ENCODE data around the gene RAD51.
"Not testable (repeated sequence)": the region's sequence is repeated elsewhere in the genome, so short reads cannot be mapped to it uniquely, and the experiment has no call there.

RAD51 gene

DNA sequence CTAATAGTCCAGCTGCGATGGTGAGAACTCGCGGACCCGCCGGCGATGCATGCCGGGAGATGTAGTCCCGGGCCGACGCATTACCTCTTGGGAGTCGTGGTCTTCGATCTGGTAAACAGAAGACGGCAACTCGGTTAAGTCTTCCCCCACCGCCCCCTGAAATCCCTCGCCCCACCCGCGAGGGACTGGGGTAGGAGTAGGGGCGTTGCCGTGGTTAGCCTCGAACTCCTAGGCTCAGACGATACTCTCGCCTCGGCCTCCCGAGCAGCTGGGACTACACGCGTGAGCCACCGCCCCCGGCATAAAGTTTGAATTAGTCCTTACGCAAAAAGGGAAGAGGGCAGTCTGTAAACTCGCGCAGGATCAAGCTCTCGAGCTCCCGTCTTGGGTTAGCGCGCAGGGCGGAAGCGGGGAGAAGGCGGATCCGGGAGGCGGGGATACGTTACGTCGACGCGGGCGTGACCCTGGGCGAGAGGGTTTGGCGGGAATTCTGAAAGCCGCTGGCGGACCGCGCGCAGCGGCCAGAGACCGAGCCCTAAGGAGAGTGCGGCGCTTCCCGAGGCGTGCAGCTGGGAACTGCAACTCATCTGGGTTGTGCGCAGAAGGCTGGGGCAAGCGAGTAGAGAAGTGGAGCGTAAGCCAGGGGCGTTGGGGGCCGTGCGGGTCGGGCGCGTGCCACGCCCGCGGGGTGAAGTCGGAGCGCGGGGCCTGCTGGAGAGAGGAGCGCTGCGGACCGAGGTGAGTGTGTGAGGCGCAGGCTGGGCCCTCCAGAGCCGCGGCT is at the start of gene RAD51:
Gene RAD51, plus strand, starts transcription at position 487 of the 781 bp plus-strand sequence. CDS start 3,585 bp downstream, outside the sequence.
- peak; percentile 87 for DNase-seq

DNA sequence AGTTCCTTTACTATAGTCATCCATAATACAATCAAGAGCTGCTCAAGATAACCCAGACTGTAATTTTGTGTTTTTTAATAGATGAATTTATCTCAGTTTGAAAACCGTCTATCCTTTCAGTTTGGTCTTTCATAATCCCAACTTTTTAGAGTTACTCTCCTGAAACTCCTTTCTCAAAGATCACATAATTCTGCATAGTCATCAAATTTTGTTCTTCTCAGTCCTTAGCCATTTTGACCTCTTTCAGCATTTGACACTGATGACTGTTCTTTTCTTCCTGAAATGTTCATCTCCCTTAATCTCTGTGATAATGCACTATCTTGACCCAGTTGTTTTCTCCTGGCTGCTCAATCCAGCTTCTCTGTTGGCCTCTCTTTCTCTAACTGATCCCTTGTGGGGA is 47.5 kb upstream of the RAD51 start:
- DNase-seq, result no peak

DNA sequence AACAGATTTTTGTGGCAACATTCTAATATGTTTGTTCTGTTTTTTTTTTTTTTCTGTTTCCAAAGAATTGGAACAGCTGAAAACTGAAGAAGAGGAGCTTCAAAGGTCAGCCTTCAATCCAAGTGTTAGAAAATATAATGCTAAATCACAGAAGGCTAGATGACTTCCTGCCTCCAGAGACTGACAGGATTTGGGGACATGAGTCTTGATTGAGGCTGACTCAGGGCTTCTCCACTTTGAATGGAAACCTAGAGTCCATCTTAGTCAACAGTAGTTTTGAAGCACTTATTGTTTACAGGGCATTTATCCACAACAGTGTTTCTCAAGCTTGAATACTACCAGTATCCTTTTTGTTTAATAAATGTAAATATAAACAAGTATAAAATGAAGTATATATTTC is 44.5 kb upstream of the RAD51 start:
- no peak for DNase-seq

DNA sequence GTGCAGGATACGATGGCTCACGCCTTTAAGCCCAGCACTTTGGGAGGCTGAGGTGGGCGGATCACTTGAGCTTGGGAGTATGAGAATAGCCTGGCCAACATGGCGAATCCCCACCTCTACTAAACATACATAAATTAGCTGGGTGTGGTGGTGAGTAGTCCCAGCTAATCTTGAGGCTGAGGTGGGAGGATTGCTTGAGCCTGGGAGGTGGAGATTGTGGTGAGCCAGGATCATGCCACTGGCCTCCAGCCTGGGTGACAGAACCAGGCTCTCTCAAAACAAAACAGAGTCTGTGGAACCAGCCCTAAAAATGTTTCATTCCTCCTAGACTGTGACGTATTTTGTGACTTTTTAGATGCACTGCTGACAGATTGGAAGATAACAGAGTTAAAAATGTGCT is 34.3 kb upstream of the RAD51 start:
- no peak for DNase-seq

DNA sequence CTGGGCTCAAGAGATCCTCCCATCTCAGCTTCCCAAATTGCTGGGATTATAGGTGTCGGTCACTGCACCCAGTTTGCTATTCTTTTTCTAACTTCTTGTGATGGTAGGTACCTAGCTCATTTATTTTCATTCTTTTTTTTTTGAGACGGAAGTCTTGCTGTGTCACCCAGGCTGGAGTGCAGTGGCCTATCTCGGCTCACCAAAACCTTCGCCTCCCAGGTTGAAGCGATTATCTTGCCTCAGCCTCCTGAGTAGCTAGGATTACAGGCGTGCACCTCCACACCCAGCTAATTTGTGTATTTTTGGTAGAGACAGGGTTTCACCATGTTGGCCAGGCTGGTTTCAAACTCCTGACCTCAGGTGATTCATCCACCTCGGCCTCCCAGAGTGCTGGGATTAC is 30.1 kb upstream of the RAD51 start:
- no peak for DNase-seq

DNA sequence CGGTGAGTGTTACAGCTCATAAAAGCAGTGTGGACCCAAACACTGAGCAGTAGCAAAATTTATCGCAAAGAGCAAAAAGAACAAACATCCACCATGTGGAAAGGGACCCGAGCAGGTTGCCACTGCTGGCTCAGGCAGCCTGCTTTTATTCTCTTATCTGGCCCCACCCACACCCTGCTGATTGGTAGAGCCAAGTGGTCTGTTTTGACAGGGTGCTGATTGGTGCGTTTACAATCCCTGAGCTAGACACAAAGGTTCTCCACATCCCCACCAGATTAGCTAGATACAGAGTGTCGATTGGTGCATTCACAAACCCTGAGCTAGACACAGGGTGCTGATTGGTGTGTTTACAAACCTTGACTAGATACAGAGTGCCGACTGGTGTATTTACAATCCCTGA is 18.7 kb upstream of the RAD51 start:
- not testable (repeated sequence) for DNase-seq

GRCh38 chr15:40676906-40677305 is 18.1 kb upstream of the RAD51 start:
- DNase-seq, result not testable (repeated sequence)

- no peak for DNase-seq
Observed at GRCh38 chr15:40680151-40680550, 14.8 kb upstream of the RAD51 start.

GRCh38 chr15:40680959-40681358 is 14.0 kb upstream of the RAD51 start:
- DNase-seq, result not testable (repeated sequence)

GRCh38 chr15:40684381-40684780 is 10.6 kb upstream of the RAD51 start:
- no peak for DNase-seq

- no peak for DNase-seq
Observed at GRCh38 chr15:40685376-40685775, 9.6 kb upstream of the RAD51 start.

GRCh38 chr15:40688932-40689799 is 5.8 kb upstream of the RAD51 start:
- DNase-seq, result no peak

DNA sequence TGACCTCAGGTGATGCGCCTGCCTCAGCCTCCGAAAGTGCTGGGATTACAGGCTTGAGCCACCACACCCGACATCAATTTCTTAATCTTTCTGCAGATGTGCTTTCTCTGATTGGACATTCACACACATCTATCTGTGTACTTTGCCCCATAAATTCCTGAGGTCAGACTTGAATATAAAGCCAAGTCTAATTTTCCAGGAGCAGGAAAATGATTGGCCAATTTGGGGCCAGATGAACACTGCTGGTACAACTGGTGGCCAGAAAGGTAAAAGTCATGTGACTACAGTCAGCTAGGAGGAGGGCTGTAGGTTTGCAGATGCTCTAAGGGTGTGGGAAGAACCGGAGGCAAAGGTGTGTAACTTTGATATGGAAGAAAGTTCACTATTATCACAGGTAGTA is 3.2 kb upstream of the RAD51 start:
- no peak for DNase-seq

DNA sequence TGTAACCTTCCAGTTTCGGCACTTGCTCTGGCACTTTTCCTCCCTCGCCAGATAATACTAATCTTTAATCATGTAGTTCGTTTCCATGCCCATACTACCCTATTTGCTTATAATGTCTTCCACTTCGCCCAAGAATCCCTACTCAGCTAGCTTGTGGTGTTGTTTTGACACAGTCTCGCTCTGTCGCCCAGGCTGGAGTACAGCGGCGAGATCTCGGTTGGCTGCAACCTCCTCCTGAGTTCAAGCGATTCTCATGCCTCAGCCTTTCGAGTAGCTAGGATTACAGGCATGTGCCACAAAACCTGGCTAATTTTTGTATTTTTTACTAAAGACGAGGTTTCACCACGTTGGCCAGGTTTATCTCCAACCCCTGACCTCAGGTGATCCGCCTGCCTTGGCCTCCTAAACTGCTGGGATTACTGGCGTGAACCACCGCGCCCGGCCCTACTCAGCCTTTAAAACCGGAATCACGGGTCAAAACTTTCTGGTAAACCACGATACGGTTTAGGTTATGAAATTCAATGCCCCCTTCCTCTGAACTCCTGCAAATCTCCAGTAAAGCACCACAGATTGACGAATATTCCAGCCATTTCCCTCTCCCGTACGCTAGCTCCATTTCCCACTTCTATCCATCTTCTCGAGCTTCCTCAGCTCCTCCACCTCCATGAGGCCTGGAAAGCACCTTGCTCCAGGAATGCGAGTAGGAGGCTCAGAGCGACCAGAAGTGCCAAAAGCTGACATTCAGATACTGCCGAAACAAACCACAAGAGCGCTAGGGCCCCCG is 878 bp upstream of the RAD51 start:
- DNase-seq, result no peak

DNA sequence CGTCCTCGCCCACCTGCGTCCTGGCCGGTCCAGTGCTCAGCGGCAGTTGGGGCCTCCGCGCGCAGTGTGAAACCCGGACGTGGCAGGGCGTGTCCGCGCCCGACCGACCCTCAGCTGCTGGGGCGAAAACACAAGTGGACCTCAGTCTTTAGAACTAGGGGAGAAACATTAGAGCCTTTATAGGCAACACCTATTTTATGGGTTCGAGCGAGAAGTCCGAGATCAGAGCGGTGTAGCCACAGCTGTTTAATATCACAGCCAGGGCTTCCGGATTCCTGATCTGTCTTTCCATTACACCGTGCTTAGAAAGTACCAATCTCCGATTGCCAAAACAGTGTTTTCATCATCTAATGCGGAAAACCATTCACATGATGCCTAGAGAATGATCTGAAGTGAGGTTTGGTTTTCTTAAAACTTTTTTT is 506 bp downstream of the RAD51 start:
- DNase-seq, result no peak

GRCh38 chr15:40696228-40696627 is 1.3 kb downstream of the RAD51 start:
- DNase-seq, result no peak

- no peak for DNase-seq
Observed at GRCh38 chr15:40697916-40698315, 2.9 kb downstream of the RAD51 start.

GRCh38 chr15:40702077-40702476 is 7.1 kb downstream of the RAD51 start:
- no peak for DNase-seq

DNA sequence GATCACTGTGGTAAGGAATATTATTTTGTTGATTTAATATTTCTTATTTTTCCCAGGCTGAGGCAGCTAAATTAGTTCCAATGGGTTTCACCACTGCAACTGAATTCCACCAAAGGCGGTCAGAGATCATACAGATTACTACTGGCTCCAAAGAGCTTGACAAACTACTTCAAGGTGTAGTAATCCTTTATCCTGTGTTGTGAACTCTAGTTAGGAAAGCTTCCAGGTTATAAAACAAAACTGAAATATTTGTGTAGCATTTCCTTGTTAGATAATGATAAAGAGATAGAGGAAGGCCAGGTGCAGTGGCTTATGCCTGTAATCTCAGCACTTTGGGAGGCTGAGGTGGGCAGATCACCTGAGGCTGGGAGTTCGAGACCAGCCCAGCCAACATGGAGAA is 11.1 kb downstream of the RAD51 start:
- DNase-seq, result no peak

DNA sequence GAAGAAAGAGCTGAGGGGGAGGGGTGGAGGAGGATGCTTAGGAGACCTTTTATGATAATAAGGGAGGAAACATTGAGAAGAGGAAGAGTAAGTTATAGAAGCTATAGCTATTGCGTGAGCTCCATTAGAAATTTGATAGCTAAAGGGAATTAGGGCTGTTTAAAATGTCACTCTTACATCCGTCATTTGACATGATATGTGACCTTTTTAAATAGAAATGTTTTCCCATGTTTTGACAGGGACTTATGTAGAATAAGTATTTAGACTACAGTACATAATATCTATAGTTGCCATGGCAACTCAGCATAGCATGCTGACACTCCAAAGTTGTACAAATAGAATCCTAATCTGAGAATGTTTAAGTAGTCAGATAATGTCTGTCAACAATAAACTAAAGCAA is 19.2 kb downstream of the RAD51 start:
- DNase-seq, result no peak

DNA sequence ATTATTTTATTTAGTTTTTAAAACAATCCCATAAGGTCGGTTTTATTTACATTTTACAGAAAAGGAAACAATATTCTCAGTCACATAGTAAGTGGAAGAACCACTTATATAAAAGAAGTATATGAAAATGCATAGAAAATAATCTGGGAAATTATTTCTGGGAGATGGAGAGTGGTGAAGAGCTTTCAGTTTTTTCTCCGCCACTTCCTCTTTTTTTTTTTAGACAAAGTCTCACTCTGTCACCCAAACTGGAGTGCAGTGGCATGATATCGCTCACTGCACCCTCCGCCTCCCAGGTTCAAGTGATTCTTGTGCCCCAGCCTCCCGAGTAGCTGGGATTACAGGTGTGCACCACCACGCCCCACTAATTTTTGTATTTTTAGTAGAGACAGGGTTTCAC is 21.2 kb downstream of the RAD51 start:
- no peak for DNase-seq

DNA sequence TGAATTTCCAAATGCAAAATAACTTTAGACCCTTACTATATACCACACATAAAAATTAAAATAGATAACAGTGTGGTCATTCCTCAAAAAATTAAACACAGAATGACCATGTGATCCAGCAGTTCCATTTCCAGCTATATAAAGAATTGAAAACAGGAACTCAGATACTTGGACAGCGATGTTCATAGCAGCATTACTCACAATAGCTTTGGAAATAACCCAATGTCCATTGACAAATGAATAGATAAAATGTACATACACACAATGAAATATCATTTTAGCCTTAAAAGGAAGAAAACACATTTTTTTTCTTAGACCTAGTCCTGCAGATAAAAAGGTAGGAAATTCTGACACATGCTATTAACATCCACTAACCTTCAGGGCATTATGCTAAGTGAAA is 26.7 kb downstream of the RAD51 start:
- DNase-seq, result no peak

DNA sequence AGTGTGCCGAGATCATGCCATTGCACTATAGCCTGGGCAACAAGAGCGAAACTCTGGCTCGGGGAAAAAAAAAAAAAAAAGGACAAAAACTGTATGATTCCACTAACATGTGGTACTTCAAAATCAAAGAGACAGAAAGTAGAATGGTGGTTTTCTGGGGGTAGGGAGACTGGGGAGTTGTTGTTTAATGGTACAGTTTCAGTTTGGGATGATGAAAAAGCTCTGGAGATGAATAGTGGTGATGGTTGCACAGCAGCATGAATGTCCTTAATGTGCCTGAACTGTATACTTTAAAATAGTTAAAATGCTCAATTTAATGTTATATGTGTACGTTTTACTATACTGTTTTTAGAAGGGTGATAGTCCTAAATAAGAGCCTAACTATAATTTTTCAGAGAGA is 27.4 kb downstream of the RAD51 start:
- no peak for DNase-seq

Data from amniotic stem cell (primary cell).